Naive thymus-derived CD8-positive, alpha-beta T cell (primary cell): Measurements from ENCODE around the gene TMEFF1. TPM values are rescaled to one million over a fixed set of nuclear protein-coding genes. Genes with fewer than 3 reads are reported as not detected.

ENCODE experiments used
- ATAC-seq, 2 donors: fragments of 150-1000 bp; cut with Tn5 transposase in 1 of 2; sonication (Bioruptor Pico), chemical (Tn5 transposase) in 1 of 2; 1 replicate in 1 of 2; 2 replicates in 1 of 2; pipeline ENCODE4 v1.10.0; 2021; ENCODE audit warnings: mild to moderate bottlenecking in 2 of 2, moderate library complexity in 2 of 2
- POLR2A ChIA-PET: fragments of 350-600 bp; sonication (Branson Sonifier 250); formaldehyde crosslinking; loops from one replicate; lab custom pipeline; 2021; ENCODE audit warnings: antibody characterized with exemption; lab: Charles Lee
- DNase-seq, 10 donors: peaks; one replicate each; pipeline versions ENCODE4 v3.0.0 to v3.0.0-alpha.2; 2020 to 2022
- H3K27ac Mint-ChIP-seq, 10 donors: one replicate each; pipeline ENCODE4 v1.8.0; 2020 to 2022; ENCODE audit warnings: mild to moderate bottlenecking in 10 of 10, mixed read lengths in 10 of 10, moderate library complexity in 4 of 10, inconsistent platforms in 1 of 10
- H3K27me3 Mint-ChIP-seq, 5 donors: one replicate each; pipeline ENCODE4 v1.8.0; 2021 to 2022; ENCODE audit warnings: mixed read lengths in 5 of 5
- H3K36me3 Mint-ChIP-seq, 3 donors: one replicate each; pipeline ENCODE4 v1.8.0; 2020 to 2022; ENCODE audit warnings: mixed read lengths in 3 of 3, mild to moderate bottlenecking in 2 of 3, inconsistent platforms in 1 of 3
- H3K4me1 Mint-ChIP-seq, 4 donors: one replicate each; pipeline ENCODE4 v1.8.0; 2021 to 2022; ENCODE audit warnings: mixed read lengths in 4 of 4
- H3K4me3 Mint-ChIP-seq, 10 donors: one replicate each; pipeline ENCODE4 v1.8.0; 2020 to 2022; ENCODE audit warnings: mild to moderate bottlenecking in 10 of 10, mixed read lengths in 10 of 10, moderate library complexity in 6 of 10, inconsistent platforms in 1 of 10
- H3K9me3 Mint-ChIP-seq, 9 donors: one replicate each; pipeline ENCODE4 v1.8.0; 2020 to 2022; ENCODE audit warnings: mixed read lengths in 9 of 9, mild to moderate bottlenecking in 3 of 9, inconsistent platforms in 1 of 9, moderate library complexity in 1 of 9
- polyA plus RNA-seq, 3 donors: library from polyadenylated mRNA; unstranded; fragments of 300-500 nt; fragmentation: Illumina TruSeq; gene quantifications; one replicate each; pipeline ENCODE4 v1.2.3, GENCODE V29; 2021
- total RNA-seq, 8 experiments: library from RNA in 2 of 8; stranded (reverse) in 2 of 8; gene quantifications; one replicate each; pipeline ENCODE4 v1.2.3 and lab custom pipeline; 2021 to 2026

TMEFF1 gene
- total and polyA plus RNA-seq, 5 experiments from 2014 or later: 0.31 TPM; not detected in 4

DNA sequence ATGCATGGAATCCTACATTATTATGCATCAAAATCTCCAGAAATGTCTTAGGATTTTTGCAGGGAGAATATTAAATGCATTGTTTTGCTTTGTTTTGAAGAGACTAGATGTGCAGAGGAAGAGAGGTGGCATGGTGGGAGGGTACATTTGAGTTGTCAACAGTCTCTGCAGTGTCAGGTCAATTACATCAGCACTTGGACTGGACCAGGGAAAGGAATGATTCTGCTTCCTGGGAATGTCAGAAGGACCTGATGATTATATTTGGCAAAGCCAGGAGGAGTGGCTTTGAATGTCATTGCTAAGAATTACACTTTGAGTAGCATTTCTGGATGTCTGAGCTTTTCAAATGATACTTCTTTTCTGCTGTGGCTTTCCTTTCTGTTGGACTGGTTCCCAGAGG, 17.5 kb upstream of the TMEFF1 start:
- ATAC-seq (no peak), DNase-seq (no peak)
- Mint-ChIP-seq H3K4me3 (no peak overlapping the region), H3K27me3 (no peaks in the 10 kb centered on the region), H3K4me1 (peaks cover 0 to 2% (median under 1%) of the 10 kb centered on the region in 4 donors), H3K27ac (no peak overlapping the region), H3K36me3 (peaks cover 0 to 38% (median 37%) of the 10 kb centered on the region in 3 donors), H3K9me3 (peaks cover 0 to 2% (median 0%) of the 10 kb centered on the region in 9 donors)
- POLR2A ChIA-PET: no interaction called here

DNA sequence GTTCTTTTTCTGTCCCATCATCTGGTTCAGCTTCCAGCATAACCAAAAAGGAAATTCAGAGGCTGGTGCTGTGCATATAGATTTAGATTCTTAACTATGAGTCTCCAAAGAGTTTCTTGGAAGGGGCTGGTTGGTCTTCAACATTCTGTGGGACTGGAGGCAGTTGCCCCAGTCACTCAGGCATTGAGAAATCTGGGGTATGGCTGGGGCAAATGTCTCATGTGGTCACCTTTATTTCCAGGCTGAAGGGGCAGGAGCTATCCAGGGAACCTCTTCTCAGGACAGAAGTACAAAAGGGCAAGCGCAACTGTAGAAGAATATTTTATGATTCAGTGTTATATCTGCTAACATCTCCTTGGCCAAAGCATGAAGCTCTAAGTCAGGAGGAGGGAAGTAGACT, 15.4 kb upstream of the TMEFF1 start:
- Mint-ChIP-seq H3K27me3 (no peaks in the 10 kb centered on the region), H3K4me1 (peaks cover 0 to 2% (median under 1%) of the 10 kb centered on the region in 4 donors), H3K27ac (no peak overlapping the region), H3K36me3 (peaks cover 0 to 18% (median 18%) of the 10 kb centered on the region in 3 donors), H3K4me3 (no peak overlapping the region), H3K9me3 (no peaks in the 10 kb centered on the region)
- DNase-seq: no peak
- POLR2A ChIA-PET: interaction anchor here (0.7 kb wide), 1 partner anchor 485 kb away, joined by 3 read pairs; no protein-coding TSS in a partner anchor
- ATAC-seq: no peak

DNA sequence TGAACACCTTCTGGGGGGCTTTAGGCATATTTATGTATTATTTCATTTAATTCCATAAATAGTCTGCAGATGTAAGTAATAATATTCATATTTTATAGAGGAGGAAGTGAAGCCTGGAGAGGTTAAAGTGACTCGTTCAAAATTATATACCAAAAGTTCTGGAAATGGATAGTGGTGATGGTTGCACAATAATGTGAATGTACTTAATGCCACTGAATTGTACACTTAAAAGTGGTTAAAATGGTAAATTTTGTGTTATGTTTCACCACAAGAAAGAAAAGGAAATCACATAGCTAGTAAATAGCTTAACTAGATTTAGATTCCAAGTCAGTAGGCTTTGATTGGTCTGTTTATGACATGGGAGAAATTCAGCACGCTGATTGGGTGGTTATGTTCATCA, 13.0 kb upstream of the TMEFF1 start:
- no peak for ATAC-seq
- Mint-ChIP-seq H3K4me3 (no peak overlapping the region), H3K27me3 (peaks cover 0 to 7% (median under 1%) of the 10 kb centered on the region in 5 donors), H3K27ac (no peak overlapping the region), H3K9me3 (no peaks in the 10 kb centered on the region), H3K4me1 (peaks cover 0 to 2% (median 1%) of the 10 kb centered on the region in 4 donors), H3K36me3 (peaks cover 0 to 5% (median 0%) of the 10 kb centered on the region in 3 donors)
- POLR2A ChIA-PET: no interaction called here
- DNase-seq: no peak

DNA sequence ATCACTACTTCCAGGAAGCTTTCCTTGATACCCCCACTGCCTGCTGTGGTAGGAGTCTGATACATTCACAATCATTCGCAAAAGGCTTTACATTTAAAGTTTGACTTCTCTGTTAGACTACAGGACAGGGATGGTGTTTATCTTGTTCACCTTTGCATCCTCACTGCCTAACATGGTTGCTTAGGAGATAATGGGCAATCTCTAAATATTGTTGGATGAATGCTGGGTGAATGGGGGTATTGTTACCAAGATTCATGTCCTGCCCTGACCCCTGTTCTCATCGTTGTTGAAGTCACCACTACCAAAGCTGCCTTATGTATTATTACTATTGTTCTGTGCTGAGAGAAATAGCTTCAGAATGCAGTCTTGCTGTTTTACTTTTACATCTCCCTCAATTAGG, 7.7 kb upstream of the TMEFF1 start:
- no peak for DNase-seq
- H3K27ac Mint-ChIP-seq: no peak overlapping the region
- no peaks in the 10 kb centered on the region for H3K36me3 Mint-ChIP-seq
- no peak for ATAC-seq
- no peaks in the 10 kb centered on the region for H3K9me3 Mint-ChIP-seq
- H3K4me3 Mint-ChIP-seq: no peak overlapping the region
- peaks cover 0 to 7% (median 4%) of the 10 kb centered on the region in 5 donors for H3K27me3 Mint-ChIP-seq
- POLR2A ChIA-PET: no interaction called here
- H3K4me1 Mint-ChIP-seq: peaks cover 0 to 2% (median 0%) of the 10 kb centered on the region in 4 donors

DNA sequence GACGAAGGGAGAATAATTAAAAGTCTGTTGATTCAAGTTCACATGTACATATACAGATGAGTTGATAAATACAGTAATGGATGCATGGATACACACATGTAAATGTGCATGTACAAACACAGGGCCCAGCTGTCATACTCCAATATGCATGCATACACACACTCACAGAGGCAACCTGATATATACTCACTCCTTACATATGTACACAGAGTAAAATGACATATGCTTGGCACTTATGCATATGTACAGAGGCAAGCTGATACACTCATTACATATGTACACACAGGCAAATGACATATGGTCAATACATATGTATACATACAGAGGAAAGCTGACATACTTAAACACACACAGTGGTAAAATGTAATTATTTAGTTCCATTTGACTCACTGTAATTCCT, 7.2 kb upstream of the TMEFF1 start:
- H3K4me3 Mint-ChIP-seq: no peak overlapping the region
- ATAC-seq (no peak), DNase-seq (no peak)
- H3K27ac Mint-ChIP-seq: no peak overlapping the region
- H3K36me3 Mint-ChIP-seq: no peaks in the 10 kb centered on the region
- POLR2A ChIA-PET: no interaction called here
- no peaks in the 10 kb centered on the region for H3K9me3 Mint-ChIP-seq
- H3K4me1 Mint-ChIP-seq: peaks cover 0 to 2% (median 0%) of the 10 kb centered on the region in 4 donors
- peaks cover 0 to 8% (median 6%) of the 10 kb centered on the region in 5 donors for H3K27me3 Mint-ChIP-seq

DNA sequence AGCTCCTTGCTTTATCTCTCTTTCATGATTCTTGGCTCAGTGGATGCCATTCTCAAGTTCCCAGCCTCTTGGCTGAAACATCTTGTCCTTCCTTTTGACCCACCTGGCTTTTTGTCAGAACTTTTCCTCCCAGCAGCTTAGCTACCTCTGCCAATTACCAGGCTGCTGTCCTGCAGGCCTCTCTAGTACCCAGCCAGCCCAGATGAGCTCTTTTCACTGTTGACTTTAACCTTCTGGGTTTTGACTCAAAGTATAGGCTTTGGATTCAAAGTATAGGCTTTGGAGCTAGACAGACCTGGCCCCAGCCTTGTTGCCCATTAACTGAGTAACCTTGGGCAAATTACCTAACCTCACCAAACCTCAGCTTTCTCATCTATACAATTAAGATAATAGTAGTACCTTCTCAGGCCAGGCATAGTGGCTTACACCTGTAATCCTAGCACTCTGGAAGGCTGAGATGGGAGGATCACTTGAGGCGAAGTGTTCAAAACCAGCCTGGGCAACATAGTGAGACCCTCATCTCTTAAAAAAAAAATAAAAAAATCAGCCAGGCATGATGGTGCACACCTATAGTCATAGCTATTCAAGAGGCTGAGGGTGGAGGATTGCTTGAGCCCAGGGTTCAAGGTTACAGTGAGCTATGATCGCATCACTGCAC, 6.6 kb upstream of the TMEFF1 start:
- Mint-ChIP-seq H3K27ac (no peak overlapping the region), H3K4me3 (no peak overlapping the region), H3K9me3 (no peaks in the 10 kb centered on the region), H3K36me3 (no peaks in the 10 kb centered on the region), H3K4me1 (peaks cover 0 to 2% (median 0%) of the 10 kb centered on the region in 4 donors), H3K27me3 (peaks cover 0 to 10% (median 6%) of the 10 kb centered on the region in 5 donors)
- DNase-seq: no peak
- POLR2A ChIA-PET: no interaction called here
- no peak for ATAC-seq

DNA sequence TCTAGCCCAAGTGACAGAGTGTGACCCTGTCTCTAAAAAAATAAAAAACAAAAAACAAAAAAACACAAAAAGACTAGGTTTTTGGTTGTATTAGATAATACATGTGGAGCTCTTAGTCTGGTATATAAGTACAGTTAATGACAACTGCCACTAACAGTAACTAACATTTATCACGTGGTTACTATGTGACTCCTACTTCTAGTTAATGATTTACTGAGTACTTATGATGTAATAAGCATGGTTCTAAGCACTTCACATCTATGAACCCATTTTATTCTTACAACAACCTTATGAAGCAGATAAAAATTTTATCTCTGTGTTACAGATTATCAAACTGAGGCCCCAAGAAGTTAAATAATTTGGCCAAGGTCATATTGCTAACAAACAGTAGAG, 6.1 kb upstream of the TMEFF1 start:
- no peak for ATAC-seq

DNA sequence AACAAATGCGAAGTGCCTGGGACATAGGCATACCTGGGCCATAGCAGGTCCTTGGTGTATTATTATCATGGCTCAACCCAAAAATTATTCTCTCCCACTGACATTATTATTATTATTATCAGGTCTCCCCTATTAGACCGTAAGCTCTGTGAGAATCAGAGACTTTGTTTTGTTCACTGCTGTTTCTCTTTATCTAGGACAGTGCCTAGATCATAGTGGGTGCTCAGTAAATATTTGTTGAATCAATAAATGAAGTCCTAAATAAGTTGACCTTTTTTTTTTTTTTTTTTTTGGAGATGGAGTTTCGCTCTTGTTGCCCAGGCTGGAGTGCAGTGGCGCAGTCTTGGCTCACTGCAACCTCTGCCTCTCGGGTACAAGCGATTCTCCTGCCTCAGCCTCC, 4.9 kb upstream of the TMEFF1 start:
- no peak overlapping the region for H3K4me3 Mint-ChIP-seq

More for the DNA sequence above, 6.1 kb upstream of the TMEFF1 start:
- POLR2A ChIA-PET: no interaction called here
- no peaks in the 10 kb centered on the region for H3K9me3 Mint-ChIP-seq
- peaks cover 0 to 2% (median 0%) of the 10 kb centered on the region in 4 donors for H3K4me1 Mint-ChIP-seq
- H3K27ac Mint-ChIP-seq: no peak overlapping the region
- H3K27me3 Mint-ChIP-seq: peaks cover 0 to 14% (median 7%) of the 10 kb centered on the region in 5 donors
- no peak for DNase-seq
- H3K36me3 Mint-ChIP-seq: no peaks in the 10 kb centered on the region
- H3K4me3 Mint-ChIP-seq: no peak overlapping the region

DNA sequence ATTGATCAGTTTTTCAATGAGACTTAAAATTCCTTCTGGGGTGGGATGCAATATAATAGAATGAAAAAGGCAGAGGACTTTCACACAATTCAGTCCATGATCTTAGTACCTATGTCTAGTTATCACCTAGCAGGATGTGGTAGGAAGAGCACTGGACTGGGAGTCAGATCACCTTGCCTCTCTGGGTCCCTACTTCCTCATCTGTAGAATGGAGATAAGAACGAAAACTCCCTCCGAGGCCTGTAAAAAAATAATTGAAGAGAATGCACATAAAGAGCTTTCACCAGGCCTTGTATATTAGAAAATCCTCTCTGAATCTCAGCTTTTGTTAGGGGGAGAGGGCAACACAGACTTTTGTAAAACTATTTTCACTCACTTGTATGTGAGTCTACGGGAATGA, 681 bp upstream of the TMEFF1 start:
- H3K4me3 Mint-ChIP-seq: peak overlapping the region; percentile 54 to 83 (median 66)
- no peak overlapping the region for H3K27ac Mint-ChIP-seq
- H3K27me3 Mint-ChIP-seq: peaks cover 14 to 48% (median 24%) of the 10 kb centered on the region in 5 donors
- peaks cover 4 to 12% (median 7%) of the 10 kb centered on the region in 4 donors for H3K4me1 Mint-ChIP-seq
- POLR2A ChIA-PET: no interaction called here
- ATAC-seq: no peak
- peaks cover 0 to 2% (median 0%) of the 10 kb centered on the region in 9 donors for H3K9me3 Mint-ChIP-seq
- no peaks in the 10 kb centered on the region for H3K36me3 Mint-ChIP-seq
- no peak for DNase-seq

More for the DNA sequence above, 4.9 kb upstream of the TMEFF1 start:
- peaks cover 0 to 23% (median 13%) of the 10 kb centered on the region in 5 donors for H3K27me3 Mint-ChIP-seq
- no peak overlapping the region for H3K27ac Mint-ChIP-seq
- peaks cover 0 to 5% (median 1%) of the 10 kb centered on the region in 4 donors for H3K4me1 Mint-ChIP-seq
- ATAC-seq: no peak
- no peaks in the 10 kb centered on the region for H3K9me3 Mint-ChIP-seq
- H3K36me3 Mint-ChIP-seq: no peaks in the 10 kb centered on the region
- POLR2A ChIA-PET: no interaction called here
- no peak for DNase-seq

DNA sequence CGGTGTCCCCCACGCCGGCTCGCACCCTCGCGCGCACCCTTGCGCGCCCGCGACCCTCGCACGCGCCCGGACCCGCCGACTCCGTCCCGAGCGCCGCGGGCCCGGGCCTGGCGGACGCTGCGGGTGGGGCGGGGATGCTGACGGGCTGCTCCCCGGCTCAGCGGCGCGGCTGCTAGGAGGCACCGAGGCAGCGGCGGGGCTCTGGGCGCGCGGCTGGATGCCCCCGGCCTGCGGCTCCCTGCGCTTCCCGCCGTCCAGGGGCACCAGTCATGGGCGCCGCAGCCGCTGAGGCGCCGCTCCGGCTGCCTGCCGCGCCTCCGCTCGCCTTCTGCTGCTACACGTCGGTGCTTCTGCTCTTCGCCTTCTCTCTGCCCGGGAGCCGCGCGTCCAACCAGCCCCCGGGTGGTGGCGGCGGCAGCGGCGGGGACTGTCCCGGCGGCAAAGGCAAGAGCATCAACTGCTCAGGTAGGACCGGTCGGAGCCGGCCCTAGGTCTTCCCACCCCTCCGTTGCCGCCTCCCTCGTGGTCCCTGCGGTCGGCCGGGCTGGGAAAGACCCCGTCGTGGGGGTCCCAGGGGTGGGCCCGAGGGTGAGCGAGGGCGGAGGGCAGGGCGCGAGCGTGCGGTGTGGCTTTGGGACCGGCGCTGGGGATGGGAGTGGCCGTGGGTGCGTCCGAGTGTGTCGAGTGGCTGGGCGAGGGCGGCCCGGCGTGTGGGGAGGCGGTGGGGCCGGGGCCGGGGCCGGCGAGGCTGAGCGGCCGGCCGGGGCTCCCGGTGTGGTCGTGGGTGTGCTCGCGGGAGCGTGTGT, 530 bp downstream of the TMEFF1 start:
- peaks cover 0 to 2% (median 0%) of the 10 kb centered on the region in 9 donors for H3K9me3 Mint-ChIP-seq

DNA sequence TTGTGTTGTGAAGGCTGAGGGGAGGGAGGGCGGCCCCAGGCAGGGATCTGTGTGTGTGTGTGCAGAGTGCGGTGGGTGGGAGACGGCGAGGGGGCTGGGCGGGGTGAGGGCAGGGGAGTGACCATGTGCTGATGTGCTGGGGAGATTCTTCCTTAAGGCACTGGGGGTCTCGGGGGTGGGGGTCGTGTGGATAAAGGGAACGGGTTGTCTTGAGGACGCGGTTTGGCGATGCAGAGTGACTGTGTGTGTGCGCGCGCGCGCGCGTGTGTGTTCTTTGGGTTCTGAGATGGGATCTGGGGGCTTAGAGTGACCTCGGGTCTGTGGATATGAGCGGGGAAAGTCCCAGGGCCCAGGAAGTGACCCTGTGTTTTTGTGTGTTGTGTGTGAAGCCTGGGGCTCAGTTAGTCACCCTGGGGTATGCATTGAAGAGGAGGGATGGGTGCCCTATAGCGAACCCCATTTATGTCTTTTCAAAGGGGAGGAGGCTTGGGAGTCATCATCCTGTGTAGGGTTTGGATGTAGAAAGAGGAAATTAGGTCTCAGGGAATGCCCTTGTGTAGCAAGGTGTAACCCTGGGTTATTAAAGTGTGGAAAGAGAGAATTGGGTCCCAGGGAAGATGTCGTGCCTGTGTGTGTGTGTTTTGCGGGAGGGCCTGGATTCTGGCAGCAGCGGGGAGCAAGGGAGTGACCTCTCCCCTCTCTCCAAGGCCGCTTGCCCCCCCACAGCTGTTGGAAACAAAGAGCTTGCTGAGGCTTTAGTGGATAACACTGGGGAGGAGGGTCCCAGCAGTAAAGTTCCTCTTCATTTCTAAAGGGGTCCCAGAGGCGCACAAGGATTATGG, 1.4 kb downstream of the TMEFF1 start:
- H3K27ac Mint-ChIP-seq: peak overlapping the region in 3 of 10 donors; percentile 13 to 79 (median 34)
- POLR2A ChIA-PET: no interaction called here
- ATAC-seq (peak in 1 of 2 donors; percentile 27), DNase-seq (no peak)
- peak overlapping the region; percentile 62 to 85 (median 72) for H3K4me3 Mint-ChIP-seq
- peaks cover 4 to 12% (median 7%) of the 10 kb centered on the region in 4 donors for H3K4me1 Mint-ChIP-seq
- peaks cover 0 to 2% (median 0%) of the 10 kb centered on the region in 9 donors for H3K9me3 Mint-ChIP-seq
- H3K27me3 Mint-ChIP-seq: peaks cover 18 to 46% (median 25%) of the 10 kb centered on the region in 5 donors
- no peaks in the 10 kb centered on the region for H3K36me3 Mint-ChIP-seq

More for the DNA sequence above, 530 bp downstream of the TMEFF1 start:
- H3K36me3 Mint-ChIP-seq: no peaks in the 10 kb centered on the region
- peak; percentile 65 to 75 for ATAC-seq
- H3K4me1 Mint-ChIP-seq: peaks cover 4 to 12% (median 7%) of the 10 kb centered on the region in 4 donors
- peak overlapping the region; percentile 33 to 84 (median 65) for H3K4me3 Mint-ChIP-seq
- peaks cover 14 to 47% (median 25%) of the 10 kb centered on the region in 5 donors for H3K27me3 Mint-ChIP-seq
- DNase-seq: peak in 8 of 10 donors; percentile 4 to 33 (median 15)
- no peak overlapping the region for H3K27ac Mint-ChIP-seq
- POLR2A ChIA-PET: no interaction called here

DNA sequence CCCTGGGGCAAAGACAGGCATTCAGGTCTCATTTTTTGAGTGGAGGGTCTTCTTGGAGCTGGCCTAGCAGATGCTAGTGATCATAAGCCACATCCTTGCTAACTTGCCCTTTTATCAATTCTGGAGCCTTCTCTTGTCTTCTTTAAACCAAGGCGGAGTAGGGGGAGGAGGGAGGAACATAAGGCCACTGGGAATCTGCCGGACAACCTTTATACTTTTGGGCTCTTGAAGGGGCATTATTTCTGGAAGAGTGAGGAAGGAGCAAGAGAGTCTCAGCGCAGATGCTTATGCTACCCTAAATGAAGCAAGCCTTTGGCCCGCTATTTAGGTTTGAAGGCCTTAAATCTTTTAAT, 2.0 kb downstream of the TMEFF1 start:
- DNase-seq (no peak), ATAC-seq (no peak)
- Mint-ChIP-seq H3K9me3 (peaks cover 0 to 2% (median 0%) of the 10 kb centered on the region in 9 donors), H3K27me3 (peaks cover 21 to 46% (median 28%) of the 10 kb centered on the region in 5 donors), H3K27ac (no peak overlapping the region), H3K4me3 (peak overlapping the region in 4 of 10 donors; percentile 8 to 71 (median 46)), H3K36me3 (peaks cover 0 to 3% (median 0%) of the 10 kb centered on the region in 3 donors), H3K4me1 (peaks cover 4 to 12% (median 7%) of the 10 kb centered on the region in 4 donors)
- POLR2A ChIA-PET: no interaction called here
